OCI-LY7 (cell line): Measurements from ENCODE around the gene LRFN2.

Experiments
- EZH2phosphoT487 ChIP-seq: fragments of 200-600 bp; sonication (generic); IDR thresholded peaks from 2 replicates; pipeline ENCODE4 v1.6.1; 2018; ENCODE audit warnings: low read depth, borderline replicate concordance, mild to moderate bottlenecking, mixed run types, antibody characterized with exemption, low read length, moderate library complexity, mixed read lengths
- TF ChIP-seq, protein P1 (sequence below): fragments of 200-600 bp; sonication (generic); conservative IDR thresholded peaks from 2 replicates; pipeline ENCODE4 v1.5.1; 2014; ENCODE audit warnings: mild to moderate bottlenecking, antibody characterized with exemption, low read length, moderate library complexity, mixed read lengths

DNA sequence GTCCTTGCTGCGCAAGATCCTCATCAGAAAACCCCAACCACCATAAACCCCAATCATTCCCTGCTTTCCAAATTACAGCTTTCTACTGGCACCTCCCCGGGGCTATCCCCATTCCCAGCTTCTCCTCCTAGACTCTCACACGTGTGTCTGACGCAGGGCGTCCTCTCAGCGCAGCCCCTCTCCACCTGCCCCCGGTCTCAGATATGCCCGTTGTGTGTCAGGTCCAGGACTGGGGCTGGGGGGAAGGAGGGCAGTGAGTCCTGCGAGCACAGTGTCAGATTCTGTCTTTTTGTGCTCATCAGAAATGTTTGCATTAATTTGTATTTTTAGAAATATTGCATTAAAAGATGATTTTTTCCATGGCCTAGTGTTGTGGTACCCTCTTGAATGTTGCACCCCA, 48.6 kb downstream of the LRFN2 start:
- TF ChIP-seq, protein P1, sequence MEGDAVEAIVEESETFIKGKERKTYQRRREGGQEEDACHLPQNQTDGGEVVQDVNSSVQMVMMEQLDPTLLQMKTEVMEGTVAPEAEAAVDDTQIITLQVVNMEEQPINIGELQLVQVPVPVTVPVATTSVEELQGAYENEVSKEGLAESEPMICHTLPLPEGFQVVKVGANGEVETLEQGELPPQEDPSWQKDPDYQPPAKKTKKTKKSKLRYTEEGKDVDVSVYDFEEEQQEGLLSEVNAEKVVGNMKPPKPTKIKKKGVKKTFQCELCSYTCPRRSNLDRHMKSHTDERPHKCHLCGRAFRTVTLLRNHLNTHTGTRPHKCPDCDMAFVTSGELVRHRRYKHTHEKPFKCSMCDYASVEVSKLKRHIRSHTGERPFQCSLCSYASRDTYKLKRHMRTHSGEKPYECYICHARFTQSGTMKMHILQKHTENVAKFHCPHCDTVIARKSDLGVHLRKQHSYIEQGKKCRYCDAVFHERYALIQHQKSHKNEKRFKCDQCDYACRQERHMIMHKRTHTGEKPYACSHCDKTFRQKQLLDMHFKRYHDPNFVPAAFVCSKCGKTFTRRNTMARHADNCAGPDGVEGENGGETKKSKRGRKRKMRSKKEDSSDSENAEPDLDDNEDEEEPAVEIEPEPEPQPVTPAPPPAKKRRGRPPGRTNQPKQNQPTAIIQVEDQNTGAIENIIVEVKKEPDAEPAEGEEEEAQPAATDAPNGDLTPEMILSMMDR, result no peak
- TF ChIP-seq EZH2phosphoT487, result no peak
